ENCODE results near the gene PTPRD.
"Not testable (repeated sequence)": the region's sequence is repeated elsewhere in the genome, so short reads cannot be mapped to it uniquely, and the experiment has no call there.

Gene PTPRD

DNA sequence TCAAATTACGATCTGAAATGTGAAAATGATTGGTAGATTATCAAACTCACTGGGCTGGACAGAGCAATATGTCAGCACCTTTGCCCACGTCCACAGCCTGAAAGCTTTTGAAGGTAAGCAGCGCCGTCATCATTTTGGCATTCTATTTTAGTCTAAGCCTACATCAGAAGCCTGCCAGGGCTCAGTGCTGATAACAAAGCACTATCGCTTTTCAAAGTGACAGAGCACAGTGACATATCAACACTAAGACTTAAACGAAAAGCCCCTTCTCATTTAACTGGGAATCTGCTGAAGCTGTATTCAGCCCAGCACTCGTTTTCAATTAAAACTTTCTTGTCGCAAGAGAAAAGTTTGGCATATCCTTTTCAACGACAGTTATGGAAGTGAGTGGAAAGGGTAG is 1076.3 kb downstream of the PTPRD start:
- no peak for DNase-seq (ENCODE audit: low read depth in 4 of 4, low spot score in 1 of 4)

DNA sequence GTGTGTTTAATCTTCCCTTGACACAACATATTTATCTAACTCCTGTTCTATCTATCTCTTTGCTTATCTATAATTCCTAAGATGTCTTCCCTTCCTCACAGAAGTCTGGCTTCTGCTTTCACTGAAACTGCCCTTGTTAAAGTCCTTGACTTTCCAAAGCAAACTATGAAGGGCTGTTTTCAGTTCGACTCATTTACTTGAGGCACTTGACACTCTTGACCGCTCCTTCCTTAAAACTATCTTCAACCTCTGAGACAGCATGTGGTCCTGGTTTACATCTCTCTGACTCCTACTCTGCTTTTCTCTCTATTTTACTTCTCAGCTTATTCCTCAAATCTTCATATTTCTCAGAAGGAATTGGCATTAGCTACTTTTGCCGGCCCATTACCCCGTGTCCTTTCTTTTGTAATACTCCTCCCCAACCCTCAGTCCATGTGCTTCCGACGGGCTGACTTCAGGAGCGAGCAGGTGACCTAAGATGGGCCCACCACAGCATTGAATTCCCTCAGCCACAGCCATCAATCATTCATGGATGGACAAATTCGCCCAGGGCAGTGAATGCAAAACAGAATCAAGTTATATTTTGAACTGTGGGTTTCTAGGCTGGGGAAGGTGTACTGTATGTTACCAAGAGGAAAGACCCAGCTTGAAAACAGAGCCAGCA is 1089.2 kb downstream of the PTPRD start:
- no peak for DNase-seq (ENCODE audit: low read depth in 4 of 4, low spot score in 1 of 4)

DNA sequence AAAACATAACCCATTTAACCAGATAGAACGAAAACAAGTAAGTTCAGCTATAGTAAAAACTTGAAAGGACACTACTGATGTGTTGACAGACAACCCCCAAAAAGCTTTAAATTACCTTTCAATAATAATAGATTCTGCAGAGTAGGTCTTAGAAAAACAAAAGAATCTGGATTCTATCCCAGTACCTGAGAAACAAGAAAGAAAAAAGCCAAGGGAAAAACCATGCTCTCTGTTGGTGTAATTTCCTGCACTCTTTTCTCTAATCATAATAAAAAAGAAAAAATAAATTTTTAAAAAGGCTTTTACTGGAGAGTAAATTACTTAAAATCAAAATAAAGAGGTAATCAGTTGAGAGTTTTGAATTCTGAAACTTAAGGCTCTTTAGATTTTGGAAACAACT is 1090.4 kb downstream of the PTPRD start:
- DNase-seq (ENCODE audit: low read depth in 4 of 4, low spot score in 1 of 4) = no peak

DNA sequence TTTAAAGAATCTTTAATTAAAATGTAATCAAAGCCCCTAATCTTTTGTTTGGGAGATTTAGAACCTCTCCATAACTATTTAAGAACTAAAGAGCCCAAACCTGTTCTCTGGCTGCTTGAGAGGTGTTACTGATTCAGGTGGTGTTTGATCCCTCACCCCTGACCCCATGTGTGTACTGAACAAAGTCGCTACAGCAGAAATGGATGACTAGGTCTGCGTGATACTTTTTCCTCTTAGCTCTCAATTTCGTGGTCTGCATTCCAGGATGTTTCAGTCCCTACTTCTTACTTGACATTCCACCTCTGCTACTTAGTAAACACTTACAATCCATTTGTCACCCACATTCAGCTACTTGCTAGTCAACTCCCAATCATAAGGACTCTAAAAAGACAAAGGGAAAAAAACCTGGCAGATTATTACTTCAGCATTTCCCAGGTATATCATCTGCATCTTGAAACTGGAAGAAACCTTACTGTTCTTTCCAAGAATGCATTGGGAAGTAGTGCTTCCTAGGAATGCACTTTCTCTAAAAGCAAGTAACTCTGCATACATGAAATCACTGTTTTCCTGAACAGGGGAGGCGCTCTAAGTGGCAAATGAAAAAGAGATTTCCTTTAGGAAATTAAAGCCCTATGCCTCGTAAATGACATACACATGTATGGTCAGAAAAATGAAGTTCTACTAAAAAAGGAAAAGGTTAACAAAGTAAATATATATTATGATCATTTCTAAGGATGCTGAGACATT is 1091.6 kb downstream of the PTPRD start:
- no peak for DNase-seq (ENCODE audit: low read depth in 4 of 4, low spot score in 1 of 4)

DNA sequence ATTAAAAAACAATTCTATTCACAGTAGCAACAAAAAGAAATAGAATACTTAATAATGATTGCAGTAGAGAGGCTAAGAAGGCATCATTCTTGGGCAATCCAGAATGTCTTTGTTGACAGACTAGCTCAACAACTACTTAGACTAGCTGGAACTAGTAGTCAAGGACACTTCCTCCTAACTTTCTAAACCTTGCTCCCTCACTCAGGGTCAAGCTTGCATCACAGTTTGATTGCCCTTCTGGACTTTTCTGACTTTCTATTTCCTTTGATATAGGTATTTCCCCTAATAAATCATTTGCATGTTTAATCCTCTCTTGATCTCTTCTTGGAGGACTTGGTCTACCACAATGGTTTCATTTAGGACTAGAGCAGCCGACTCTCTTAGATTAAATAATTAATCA is 1107.9 kb downstream of the PTPRD start:
- DNase-seq (ENCODE audit: low read depth in 4 of 4, low spot score in 1 of 4) = no peak

DNA sequence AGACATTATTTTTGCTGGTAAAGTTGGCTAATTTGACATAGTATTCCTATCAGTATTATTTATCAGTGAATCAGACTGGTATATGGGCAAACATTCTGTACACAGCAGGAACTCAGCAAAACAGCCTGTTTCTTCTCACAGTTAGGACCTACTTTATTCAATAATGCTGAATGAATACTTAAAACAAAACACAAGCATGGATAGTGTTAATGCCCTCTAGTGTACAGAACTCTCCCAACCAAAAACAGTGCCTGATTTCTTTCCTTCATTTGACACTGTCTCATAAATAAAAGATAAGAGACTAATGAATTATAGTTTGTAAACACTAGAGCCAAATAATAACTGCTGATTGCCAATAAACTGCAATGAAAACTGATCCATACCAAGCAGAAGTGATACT is 1113.3 kb downstream of the PTPRD start:
- no peak for DNase-seq (ENCODE audit: low read depth in 4 of 4, low spot score in 1 of 4)

DNA sequence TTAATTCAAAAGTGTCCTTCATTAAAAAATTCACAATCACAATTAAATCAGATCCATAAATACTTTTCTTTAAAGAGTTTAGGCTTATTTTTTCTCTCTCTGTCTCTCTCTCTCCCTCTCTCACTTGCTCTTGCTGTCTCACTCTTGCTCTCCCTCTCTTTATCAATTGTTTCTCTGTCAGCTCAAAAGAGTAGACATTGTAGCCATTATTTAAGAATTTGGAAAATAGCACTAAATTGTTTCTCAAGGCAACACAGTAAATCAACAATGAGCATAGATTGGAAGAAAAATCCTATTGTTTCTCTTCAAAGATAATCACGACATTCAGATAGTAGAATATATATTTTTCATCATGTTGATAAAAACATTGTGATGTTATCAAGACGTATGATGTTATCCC is 1114.0 kb downstream of the PTPRD start:
- no peak for DNase-seq (ENCODE audit: low read depth in 4 of 4, low spot score in 1 of 4)

DNA sequence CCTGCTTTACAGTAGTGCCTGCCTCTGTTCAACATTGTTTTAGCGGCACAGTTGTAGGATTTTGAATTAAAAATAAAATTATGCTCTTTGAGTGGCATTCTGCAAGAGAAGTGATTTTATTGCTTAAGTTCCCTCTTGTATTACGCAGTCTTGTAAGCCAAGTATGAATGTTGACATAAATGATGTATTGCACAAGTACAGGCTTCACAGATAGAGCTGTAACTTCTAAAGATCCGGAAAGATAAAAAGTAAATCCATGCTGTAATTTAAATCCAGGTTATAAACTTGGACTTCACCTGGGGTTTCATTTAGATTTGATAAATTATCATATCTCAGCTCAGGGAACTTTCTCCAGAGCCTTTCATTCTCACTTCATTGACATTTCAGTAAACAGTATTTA is 1114.7 kb downstream of the PTPRD start:
- no peak for DNase-seq (ENCODE audit: low read depth in 4 of 4, low spot score in 1 of 4)

DNA sequence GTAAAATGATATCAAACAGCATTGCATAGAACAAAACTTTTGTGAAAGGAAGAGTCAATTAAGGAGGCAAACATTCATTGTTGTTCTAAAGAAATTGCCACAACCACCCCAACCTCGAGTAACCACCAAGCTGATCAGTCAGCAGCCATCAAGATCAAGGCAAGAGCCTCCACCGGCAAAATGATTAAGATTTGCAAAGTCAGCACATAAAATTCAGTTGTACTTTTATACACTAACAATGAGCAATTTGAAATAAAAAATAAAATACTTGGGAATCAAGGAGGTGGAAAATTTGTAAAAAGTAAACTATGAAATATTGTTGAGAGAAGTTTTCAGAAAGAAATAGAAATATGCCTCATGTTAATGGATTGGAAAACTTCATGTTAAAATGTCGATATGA is 1118.5 kb downstream of the PTPRD start:
- no peak for DNase-seq (ENCODE audit: low read depth in 4 of 4, low spot score in 1 of 4)

DNA sequence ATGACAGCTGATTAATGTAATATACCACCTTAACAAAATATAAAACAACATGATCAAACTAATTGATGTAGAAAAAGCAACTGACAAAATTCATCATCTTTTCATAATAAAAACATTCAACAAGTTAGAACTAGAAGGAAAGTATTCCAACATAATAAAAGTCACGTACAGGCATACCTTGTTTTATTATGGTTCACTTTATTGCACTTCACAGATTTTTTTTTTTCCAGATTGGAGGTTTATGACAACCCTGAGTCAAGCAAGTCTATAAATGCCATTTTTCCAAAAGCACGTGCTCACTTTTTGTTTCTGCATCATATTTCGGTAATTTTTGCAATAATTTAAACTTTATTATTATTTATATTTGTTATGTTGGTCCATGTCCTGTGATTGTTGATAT is 1120.3 kb downstream of the PTPRD start:
- DNase-seq (ENCODE audit: low read depth in 4 of 4, low spot score in 1 of 4) = no peak

DNA sequence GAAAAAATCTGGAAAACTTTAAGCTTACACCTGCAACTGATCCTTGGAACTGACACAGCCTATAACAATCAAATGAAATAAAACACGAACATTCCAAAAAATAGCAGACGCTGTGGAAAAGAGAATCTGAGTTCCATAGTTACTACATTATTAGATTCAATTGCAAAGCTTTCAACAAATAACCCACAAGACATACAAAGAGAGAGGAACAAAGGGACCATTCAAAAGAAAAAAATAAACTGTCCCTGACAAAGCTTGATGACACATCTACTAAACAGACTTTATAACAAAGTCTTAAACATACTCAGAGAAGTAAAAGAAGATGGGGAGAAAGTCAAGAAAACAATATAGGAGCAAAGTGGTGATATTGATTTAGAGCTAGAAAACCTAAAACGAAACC is 1123.6 kb downstream of the PTPRD start:
- DNase-seq (ENCODE audit: low read depth in 4 of 4, low spot score in 1 of 4) = no peak

DNA sequence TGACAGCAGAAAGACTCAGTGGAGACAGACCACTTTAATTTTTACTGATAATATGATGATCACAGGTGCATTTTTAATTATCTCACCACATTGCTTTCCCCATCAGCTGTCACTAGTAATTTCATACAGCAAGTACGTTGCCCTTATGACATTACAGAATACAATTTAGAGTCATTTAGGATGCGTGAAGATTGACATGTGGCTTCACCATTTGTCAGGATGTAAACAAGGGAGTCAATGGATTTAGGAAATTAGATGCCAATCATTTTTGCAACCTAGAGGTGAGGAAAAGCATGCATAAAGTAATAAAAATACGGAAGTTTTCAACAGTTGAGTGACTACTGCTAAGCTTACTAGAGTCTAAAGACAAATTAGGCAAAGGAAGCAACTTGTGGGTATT is 1129.6 kb downstream of the PTPRD start:
- DNase-seq (ENCODE audit: low read depth in 4 of 4, low spot score in 1 of 4) = no peak

DNA sequence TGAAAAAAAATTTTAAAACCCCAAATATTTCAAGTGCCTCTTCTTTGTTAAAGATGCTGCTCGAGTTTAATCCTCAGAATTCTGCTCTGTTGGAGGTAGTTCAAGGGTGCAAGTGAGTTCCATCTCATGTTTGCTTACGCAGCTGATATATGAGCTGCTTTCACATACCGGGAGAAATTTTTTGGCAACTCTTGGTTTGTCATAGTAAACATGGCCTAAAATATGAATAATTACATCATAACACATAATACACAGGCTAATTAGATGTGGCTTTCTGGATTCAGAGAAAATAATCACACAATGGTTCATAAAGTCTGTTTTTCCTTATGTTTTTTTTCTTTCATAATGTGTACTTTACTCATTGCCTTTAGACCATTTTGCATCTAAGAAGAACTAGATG is 1134.1 kb downstream of the PTPRD start:
- no peak for DNase-seq (ENCODE audit: low read depth in 4 of 4, low spot score in 1 of 4)

DNA sequence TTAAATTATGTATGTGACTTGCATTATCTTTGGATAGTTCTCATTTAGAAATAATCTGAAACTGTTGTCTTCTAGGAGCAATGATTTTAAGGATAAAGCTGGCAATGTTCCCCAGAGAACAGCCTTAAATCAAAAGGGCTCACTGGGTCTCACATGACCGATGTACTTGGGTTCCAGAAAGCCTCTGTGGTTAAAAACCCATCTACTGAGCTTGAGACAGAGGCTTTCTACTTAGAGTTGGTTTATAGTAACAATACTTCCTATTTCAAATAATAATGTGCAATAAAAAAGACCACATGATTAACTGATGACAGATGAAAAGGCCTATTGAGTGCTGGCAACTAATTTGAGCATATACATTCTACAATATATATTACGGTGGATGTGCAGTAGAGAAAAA is 1143.5 kb downstream of the PTPRD start:
- DNase-seq (ENCODE audit: low read depth in 4 of 4, low spot score in 1 of 4) = no peak

DNA sequence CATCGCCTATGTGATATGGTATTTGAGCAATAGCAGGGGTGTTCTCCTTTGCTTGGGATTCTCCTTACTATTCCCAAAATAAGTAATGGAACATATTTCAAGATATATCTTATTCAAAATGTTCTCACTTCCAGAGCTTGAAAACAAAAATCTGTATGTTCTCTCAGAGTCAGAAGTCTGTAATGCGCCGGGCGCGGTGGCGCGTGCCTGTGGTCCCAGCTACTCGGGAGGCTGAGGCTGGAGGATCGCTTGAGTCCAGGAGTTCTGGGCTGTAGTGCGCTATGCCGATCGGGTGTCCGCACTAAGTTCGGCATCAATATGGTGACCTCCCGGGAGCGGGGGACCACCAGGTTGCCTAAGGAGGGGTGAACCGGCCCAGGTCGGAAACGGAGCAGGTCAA is 1170.9 kb downstream of the PTPRD start:
- not testable (repeated sequence) for DNase-seq (ENCODE audit: low read depth in 4 of 4, low spot score in 1 of 4)

DNA sequence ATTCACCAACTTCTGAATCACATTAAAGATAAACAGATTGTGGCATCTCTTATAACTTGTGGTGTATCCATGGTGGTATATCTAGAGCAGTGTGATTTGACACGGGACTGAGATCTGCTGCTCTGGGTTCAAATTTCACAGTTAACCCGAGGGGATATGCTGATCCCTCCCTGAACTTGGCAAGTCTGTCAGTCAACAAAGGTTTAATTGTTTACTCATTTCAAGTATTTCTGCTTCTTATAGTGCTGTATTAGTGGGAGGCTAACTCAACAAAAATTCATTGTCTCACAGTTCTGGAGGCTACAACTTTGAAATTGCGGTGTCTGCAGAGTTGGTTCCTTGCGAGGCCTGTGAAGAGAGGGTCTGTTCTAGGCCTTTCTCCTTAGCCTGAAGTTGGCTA is 1175.2 kb downstream of the PTPRD start:
- no peak for DNase-seq (ENCODE audit: low read depth in 4 of 4, low spot score in 1 of 4)

DNA sequence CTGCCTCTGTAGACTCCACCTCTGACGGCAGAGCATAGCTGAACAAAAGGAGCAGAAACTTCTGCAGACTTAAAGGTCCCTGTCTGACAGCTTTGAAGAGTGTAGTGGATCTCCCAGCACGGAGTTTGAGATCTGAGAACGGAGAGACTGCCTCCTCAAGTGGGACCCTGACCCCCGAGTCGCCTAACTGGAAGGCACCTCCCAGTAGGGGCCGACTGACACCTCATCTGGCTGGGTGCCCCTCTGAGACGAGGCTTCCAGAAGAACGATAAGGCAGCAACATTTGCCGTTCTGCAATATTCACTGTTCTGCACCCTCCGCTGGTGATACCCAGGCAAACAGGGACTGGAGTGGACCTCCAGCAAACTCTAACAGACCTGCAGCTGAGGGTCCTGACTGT is 1186.3 kb downstream of the PTPRD start:
- DNase-seq (ENCODE audit: low read depth in 4 of 4, low spot score in 1 of 4) = not testable (repeated sequence)

DNA sequence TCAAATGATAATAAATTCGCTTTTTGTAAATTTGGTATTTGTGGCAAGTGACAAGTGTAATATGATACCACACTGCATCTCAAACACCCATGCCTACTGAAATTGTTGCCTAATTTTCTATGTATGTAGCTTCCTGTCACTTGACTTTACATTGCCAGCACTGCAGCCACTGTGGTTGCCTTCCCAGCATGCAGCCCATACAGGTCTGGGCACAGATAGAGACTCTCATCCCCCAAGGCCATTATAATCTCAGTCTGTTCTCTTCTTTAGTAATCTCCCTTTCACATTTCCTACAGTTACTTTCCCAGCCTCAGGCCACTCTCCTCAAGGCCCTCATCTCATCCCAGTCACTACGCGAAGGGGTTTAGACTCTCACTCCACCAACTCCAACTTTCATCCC is 1200.6 kb downstream of the PTPRD start:
- no peak for DNase-seq (ENCODE audit: low read depth in 4 of 4, low spot score in 1 of 4)

DNA sequence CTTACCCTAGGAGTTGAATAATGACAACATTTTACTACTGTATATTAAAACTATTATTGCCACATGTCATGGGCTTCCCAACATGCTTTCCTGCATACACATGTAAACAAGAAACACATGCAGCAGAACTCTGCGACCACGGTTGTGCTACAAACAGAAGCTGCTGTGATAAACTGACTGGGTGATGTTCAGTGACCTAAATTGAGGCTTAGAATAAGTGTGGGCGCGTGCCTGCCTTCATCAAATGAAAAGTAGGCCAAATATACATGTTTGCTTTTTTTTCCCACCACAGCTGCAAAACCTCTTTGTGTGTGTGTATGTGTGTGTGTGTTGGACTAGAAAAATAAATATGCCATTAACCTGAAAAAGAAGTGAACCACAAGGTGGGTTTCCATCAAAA is 1202.1 kb downstream of the PTPRD start:
- DNase-seq (ENCODE audit: low read depth in 4 of 4, low spot score in 1 of 4) = no peak

DNA sequence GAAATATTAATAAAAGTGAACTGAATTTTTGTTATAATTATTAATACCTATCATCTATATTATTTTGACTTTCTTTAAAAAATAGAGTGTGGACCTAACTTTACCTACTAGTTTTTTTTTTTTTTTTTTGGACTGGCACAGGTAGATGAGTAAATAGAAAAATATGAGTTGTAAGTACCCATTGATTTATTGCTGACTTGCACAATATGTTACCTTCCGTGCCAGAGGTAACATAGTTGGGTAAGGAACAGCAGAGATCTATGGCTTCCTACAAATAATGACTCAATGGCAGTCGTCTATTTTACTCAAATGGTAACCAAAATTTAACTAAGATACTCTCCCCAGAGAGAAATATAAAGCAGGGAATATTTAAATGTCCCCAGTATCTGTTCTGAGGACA is 1212.8 kb downstream of the PTPRD start:
- no peak for DNase-seq (ENCODE audit: low read depth in 4 of 4, low spot score in 1 of 4)

DNA sequence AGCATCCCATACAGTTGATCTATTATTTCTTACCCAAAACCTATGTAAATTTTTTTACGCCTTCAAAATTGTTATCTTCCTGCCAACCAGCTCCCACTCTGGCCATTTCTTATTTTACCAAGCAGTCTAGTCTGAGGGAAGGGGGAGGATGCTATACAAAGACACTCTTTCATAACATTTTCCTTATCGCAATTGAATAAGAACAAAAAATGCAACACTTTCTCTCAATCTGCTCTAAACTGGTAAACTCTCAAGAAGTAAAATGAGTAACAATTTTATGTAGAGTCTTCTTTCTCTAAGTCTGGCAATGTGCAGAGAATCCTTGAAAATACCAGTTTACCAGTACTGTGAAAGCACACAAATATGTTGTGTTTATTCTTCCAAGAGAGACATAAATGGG is 1216.3 kb downstream of the PTPRD start:
- no peak for DNase-seq (ENCODE audit: low read depth in 4 of 4, low spot score in 1 of 4)

DNA sequence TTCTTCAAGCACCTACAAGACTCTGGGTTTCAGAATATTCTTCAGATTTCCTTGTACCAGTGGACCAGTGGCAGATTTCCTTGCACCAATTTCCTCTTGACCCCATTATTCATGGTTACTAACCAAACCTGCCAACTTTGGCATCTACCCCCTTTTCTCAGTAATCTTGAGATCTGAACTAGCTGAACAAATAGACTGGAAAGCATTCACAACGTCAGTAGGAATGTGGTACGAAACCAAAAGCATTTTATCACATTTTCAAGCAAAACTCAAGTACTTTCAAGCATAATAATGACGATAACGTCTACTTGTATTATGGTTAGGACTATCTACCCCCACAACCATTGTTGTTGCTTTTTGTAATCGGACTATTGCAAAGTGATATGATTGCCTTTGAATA is 1217.3 kb downstream of the PTPRD start:
- no peak for DNase-seq (ENCODE audit: low read depth in 4 of 4, low spot score in 1 of 4)

DNA sequence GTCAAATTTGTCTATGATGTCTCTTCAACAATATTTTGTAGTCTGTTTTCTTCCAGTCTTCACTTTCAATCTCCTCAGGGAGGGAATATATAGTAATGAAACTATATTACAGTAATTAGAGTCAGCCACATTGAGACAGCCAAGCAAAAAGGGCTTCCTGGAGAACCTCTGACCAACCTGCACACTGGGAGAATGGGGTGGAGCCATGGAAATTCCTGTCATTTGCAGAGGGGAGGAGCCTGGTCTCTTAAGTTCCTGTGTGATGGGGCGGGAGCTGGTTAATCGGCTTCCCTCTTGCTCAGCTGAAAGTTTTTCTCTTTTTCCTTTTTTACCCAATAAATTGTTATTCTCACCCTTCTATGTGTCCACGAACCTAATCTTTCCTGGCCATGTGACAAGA is 1220.0 kb downstream of the PTPRD start:
- no peak for DNase-seq (ENCODE audit: low read depth in 4 of 4, low spot score in 1 of 4)

All from stimulated activated CD4-positive, alpha-beta T cell treated with anti-CD3 and anti-CD28 coated beads, Interleukin-1b, Interleukin-23, amount 100 ng/mL, for 24 hours (primary cell).